CD8-positive, alpha-beta memory T cell (primary cell): ENCODE results near the gene USP17L17. TPM values are rescaled to one million over a fixed set of nuclear protein-coding genes. Genes with fewer than 3 reads are reported as not detected.
A peak's percentile ranks its signal among the peaks of the same experiment; 100 is the strongest.
"Not testable (repeated sequence)": the region's sequence is repeated elsewhere in the genome, so short reads cannot be mapped to it uniquely, and the experiment has no call there.

Experiments used
- CTCF ChIA-PET: fragments of 350-600 bp; sonication (Branson Sonifier 250); formaldehyde crosslinking; loops from one replicate; lab custom pipeline; 2021; ENCODE audit warnings: antibody characterized with exemption; lab: Charles Lee
- POLR2A ChIA-PET: fragments of 350-600 bp; sonication (Branson Sonifier 250); formaldehyde crosslinking; loops from one replicate; lab custom pipeline; 2021; ENCODE audit warnings: antibody characterized with exemption; lab: Charles Lee
- DNase-seq, 5 donors: peaks; one replicate each; pipeline versions ENCODE4 v3.0.0 to v3.0.0-alpha.2; 2020 to 2022; ENCODE audit warnings: mixed read lengths in 1 of 5
- H3K27ac ChIP-seq: one replicate; pipeline ENCODE4 v1.7.0; 2013; ENCODE audit warnings: low read depth, mild to moderate bottlenecking, low read length, moderate library complexity
- H3K27me3 ChIP-seq: 2 replicates; pipeline ENCODE4 v1.7.0; 2013; ENCODE audit warnings: low read length, mild to moderate bottlenecking; ENCODE audit not compliant: insufficient read depth, poor library complexity, severe bottlenecking
- H3K36me3 ChIP-seq: 2 replicates; pipeline ENCODE4 v1.7.0; 2013; ENCODE audit warnings: mild to moderate bottlenecking, low read length, moderate library complexity; ENCODE audit not compliant: insufficient read depth
- H3K4me1 ChIP-seq: 2 replicates; pipeline ENCODE4 v1.7.0; 2013; ENCODE audit warnings: mild to moderate bottlenecking, low read length, moderate library complexity; ENCODE audit not compliant: insufficient read depth
- H3K4me3 ChIP-seq: 2 replicates; pipeline ENCODE4 v1.7.0; 2013; ENCODE audit warnings: mild to moderate bottlenecking, low read length
- H3K9me3 ChIP-seq: 2 replicates; pipeline ENCODE4 v1.7.0; 2013; ENCODE audit warnings: mild to moderate bottlenecking, low read length
- H3K27ac Mint-ChIP-seq, 8 donors: one replicate each; pipeline ENCODE4 v1.8.0; 2020 to 2021; ENCODE audit warnings: mixed read lengths in 8 of 8, mild to moderate bottlenecking in 6 of 8, inconsistent platforms in 3 of 8, moderate library complexity in 3 of 8
- H3K27me3 Mint-ChIP-seq, 2 donors: one replicate each; pipeline ENCODE4 v1.8.0; 2020 to 2021; ENCODE audit warnings: mixed read lengths in 2 of 2, mild to moderate bottlenecking in 1 of 2, moderate library complexity in 1 of 2
- H3K36me3 Mint-ChIP-seq, 3 donors: one replicate each; pipeline ENCODE4 v1.8.0; 2020 to 2021; ENCODE audit warnings: mixed read lengths in 3 of 3, inconsistent platforms in 1 of 3, mild to moderate bottlenecking in 1 of 3
- H3K4me1 Mint-ChIP-seq, 3 donors: one replicate each; pipeline ENCODE4 v1.8.0; 2020 to 2021; ENCODE audit warnings: mixed read lengths in 3 of 3, inconsistent platforms in 1 of 3, mild to moderate bottlenecking in 1 of 3
- H3K4me3 Mint-ChIP-seq, 7 donors: one replicate each; pipeline ENCODE4 v1.8.0; 2020 to 2021; ENCODE audit warnings: mixed read lengths in 7 of 7, mild to moderate bottlenecking in 6 of 7, moderate library complexity in 4 of 7, inconsistent platforms in 2 of 7
- H3K9me3 Mint-ChIP-seq, 5 donors: one replicate each; pipeline ENCODE4 v1.8.0; 2020 to 2022; ENCODE audit warnings: mixed read lengths in 5 of 5, mild to moderate bottlenecking in 3 of 5, moderate library complexity in 2 of 5, inconsistent platforms in 1 of 5
- polyA plus RNA-seq: library from polyadenylated mRNA; unstranded; fragments of 300-500 nt; fragmentation: Illumina TruSeq; gene quantifications from one replicate; pipeline ENCODE4 v1.2.3, GENCODE V29; 2021
- total RNA-seq, 2 experiments: library from RNA; stranded (reverse); gene quantifications; one replicate each; pipeline ENCODE4 v1.2.3, GENCODE V29; 2021

The USP17L17 gene
- total RNA-seq, result not detected
- not detected for polyA plus RNA-seq

- H3K27me3 Mint-ChIP-seq, H3K9me3 ChIP-seq, H3K4me1 ChIP-seq, CTCF ChIA-PET, H3K4me3 ChIP-seq, H3K27ac ChIP-seq, POLR2A ChIA-PET, H3K27ac Mint-ChIP-seq, H3K36me3 Mint-ChIP-seq, H3K9me3 Mint-ChIP-seq, DNase-seq, H3K4me1 Mint-ChIP-seq, H3K27me3 ChIP-seq, H3K36me3 ChIP-seq, H3K4me3 Mint-ChIP-seq: not testable (repeated sequence)
These were observed at the start of gene USP17L17 for GRCh38 chr4:9243579-9243978. USP17L17 (plus strand) TSS chr4:9243879; CDS start chr4:9243879, 0 bp downstream.

- H3K36me3 Mint-ChIP-seq, DNase-seq, H3K9me3 ChIP-seq, H3K4me1 ChIP-seq, H3K4me3 Mint-ChIP-seq, H3K4me3 ChIP-seq, H3K36me3 ChIP-seq, CTCF ChIA-PET, H3K27me3 Mint-ChIP-seq, H3K27ac ChIP-seq, POLR2A ChIA-PET, H3K4me1 Mint-ChIP-seq, H3K27ac Mint-ChIP-seq, H3K9me3 Mint-ChIP-seq, H3K27me3 ChIP-seq: not testable (repeated sequence)
These were observed 33.3 kb upstream of the USP17L17 start, which contains the start of gene USP17L10 for GRCh38 chr4:9210357-9210756. USP17L10 (plus strand) TSS chr4:9210657; CDS start chr4:9210657, 0 bp downstream.

- CTCF ChIA-PET, H3K36me3 Mint-ChIP-seq, H3K9me3 Mint-ChIP-seq: not testable (repeated sequence)
These were observed 29.0 kb upstream of the USP17L17 start for GRCh38 chr4:9214701-9215100.

GRCh38 chr4:9215105-9215504 lies 28.6 kb upstream of the USP17L17 start, which contains the start of gene USP17L11:
USP17L11 (plus strand) TSS chr4:9215405; CDS start chr4:9215405, 0 bp downstream.
- DNase-seq, CTCF ChIA-PET, H3K4me3 Mint-ChIP-seq: not testable (repeated sequence)

More at GRCh38 chr4:9214701-9215100, 29.0 kb upstream of the USP17L17 start:
- H3K27ac ChIP-seq, H3K4me1 Mint-ChIP-seq, H3K27ac Mint-ChIP-seq, H3K4me3 Mint-ChIP-seq, H3K9me3 ChIP-seq, H3K4me1 ChIP-seq, H3K27me3 Mint-ChIP-seq, POLR2A ChIA-PET, H3K27me3 ChIP-seq, H3K36me3 ChIP-seq, H3K4me3 ChIP-seq: not testable (repeated sequence)
- DNase-seq, result peak in 1 of 5 donors; percentile 12

GRCh38 chr4:9219852-9220251 lies 23.8 kb upstream of the USP17L17 start, which contains the start of gene USP17L12:
USP17L12 (plus strand) TSS chr4:9220152; CDS start chr4:9220152, 0 bp downstream.
- H3K4me1 ChIP-seq, H3K27ac Mint-ChIP-seq, H3K4me3 ChIP-seq, H3K36me3 ChIP-seq, H3K27ac ChIP-seq, H3K4me1 Mint-ChIP-seq, H3K36me3 Mint-ChIP-seq, H3K9me3 Mint-ChIP-seq, POLR2A ChIA-PET, H3K4me3 Mint-ChIP-seq, H3K9me3 ChIP-seq, H3K27me3 Mint-ChIP-seq, DNase-seq, H3K27me3 ChIP-seq, CTCF ChIA-PET: not testable (repeated sequence)

More at GRCh38 chr4:9215105-9215504, 28.6 kb upstream of the USP17L17 start, which contains the start of gene USP17L11:
- H3K36me3 ChIP-seq, H3K9me3 ChIP-seq, H3K36me3 Mint-ChIP-seq, H3K4me3 ChIP-seq, H3K27ac Mint-ChIP-seq, H3K27ac ChIP-seq, POLR2A ChIA-PET, H3K27me3 Mint-ChIP-seq, H3K4me1 ChIP-seq, H3K9me3 Mint-ChIP-seq, H3K4me1 Mint-ChIP-seq, H3K27me3 ChIP-seq: not testable (repeated sequence)

- H3K9me3 Mint-ChIP-seq, H3K27me3 Mint-ChIP-seq, H3K4me1 ChIP-seq, H3K9me3 ChIP-seq, POLR2A ChIA-PET, H3K36me3 Mint-ChIP-seq, H3K4me3 ChIP-seq, H3K4me3 Mint-ChIP-seq, CTCF ChIA-PET, DNase-seq, H3K4me1 Mint-ChIP-seq, H3K27ac Mint-ChIP-seq, H3K27me3 ChIP-seq, H3K27ac ChIP-seq, H3K36me3 ChIP-seq: not testable (repeated sequence)
These were observed 19.1 kb upstream of the USP17L17 start, which contains the start of gene USP17L13 for GRCh38 chr4:9224596-9224995. USP17L13 (plus strand) TSS chr4:9224896; CDS start chr4:9224896, 0 bp downstream.

- H3K27ac ChIP-seq, DNase-seq, H3K9me3 ChIP-seq, H3K4me3 ChIP-seq, H3K36me3 Mint-ChIP-seq, H3K27ac Mint-ChIP-seq, H3K27me3 ChIP-seq, POLR2A ChIA-PET, H3K36me3 ChIP-seq, H3K9me3 Mint-ChIP-seq, H3K4me1 Mint-ChIP-seq, CTCF ChIA-PET, H3K4me1 ChIP-seq, H3K27me3 Mint-ChIP-seq, H3K4me3 Mint-ChIP-seq: not testable (repeated sequence)
These were observed 13.4 kb upstream of the USP17L17 start for GRCh38 chr4:9230249-9230648.

- DNase-seq, H3K4me1 ChIP-seq, H3K27ac Mint-ChIP-seq, H3K4me3 Mint-ChIP-seq, H3K27ac ChIP-seq, H3K9me3 Mint-ChIP-seq, H3K4me3 ChIP-seq, H3K36me3 Mint-ChIP-seq, H3K27me3 Mint-ChIP-seq, POLR2A ChIA-PET, CTCF ChIA-PET, H3K9me3 ChIP-seq, H3K36me3 ChIP-seq, H3K4me1 Mint-ChIP-seq, H3K27me3 ChIP-seq: not testable (repeated sequence)
These were observed 9.6 kb upstream of the USP17L17 start, which contains the start of gene USP17L15 for GRCh38 chr4:9234085-9234484. USP17L15 (plus strand) TSS chr4:9234385; CDS start chr4:9234385, 0 bp downstream.

GRCh38 chr4:9238461-9238860 lies 5.2 kb upstream of the USP17L17 start:
- H3K9me3 ChIP-seq, POLR2A ChIA-PET, H3K4me3 Mint-ChIP-seq, CTCF ChIA-PET, H3K4me3 ChIP-seq, H3K27ac Mint-ChIP-seq, H3K4me1 Mint-ChIP-seq, H3K36me3 ChIP-seq, H3K4me1 ChIP-seq, H3K27me3 Mint-ChIP-seq, H3K27ac ChIP-seq, H3K27me3 ChIP-seq, H3K9me3 Mint-ChIP-seq, H3K36me3 Mint-ChIP-seq: not testable (repeated sequence)
- DNase-seq, result peak in 1 of 5 donors; percentile 16
